ENCODE results near the gene NAPA.
A peak's percentile ranks its signal among the peaks of the same experiment; 100 is the strongest.

NAPA gene

GRCh38 chr19:47514869-47515588, at the start of gene NAPA:
Gene NAPA (minus strand): TSS chr19:47515063. CDS start chr19:47514940, 123 bp downstream.
- no peak for TF ChIP-seq CTCF (IDR thresholded peaks at IDR 0.05; ENCODE audit: low read depth, low read length)
- peak within 1 kb of the TSS; percentile 99 for H3K4me3 ChIP-seq (ENCODE audit: low read depth, low read length)

GRCh38 chr19:47564081-47564480, 49.2 kb upstream of the NAPA start:
- TF ChIP-seq CTCF (IDR thresholded peaks at IDR 0.05; ENCODE audit: low read depth, low read length), result no peak
- H3K4me3 ChIP-seq (ENCODE audit: low read depth, low read length), result no peak overlapping the region

DNA sequence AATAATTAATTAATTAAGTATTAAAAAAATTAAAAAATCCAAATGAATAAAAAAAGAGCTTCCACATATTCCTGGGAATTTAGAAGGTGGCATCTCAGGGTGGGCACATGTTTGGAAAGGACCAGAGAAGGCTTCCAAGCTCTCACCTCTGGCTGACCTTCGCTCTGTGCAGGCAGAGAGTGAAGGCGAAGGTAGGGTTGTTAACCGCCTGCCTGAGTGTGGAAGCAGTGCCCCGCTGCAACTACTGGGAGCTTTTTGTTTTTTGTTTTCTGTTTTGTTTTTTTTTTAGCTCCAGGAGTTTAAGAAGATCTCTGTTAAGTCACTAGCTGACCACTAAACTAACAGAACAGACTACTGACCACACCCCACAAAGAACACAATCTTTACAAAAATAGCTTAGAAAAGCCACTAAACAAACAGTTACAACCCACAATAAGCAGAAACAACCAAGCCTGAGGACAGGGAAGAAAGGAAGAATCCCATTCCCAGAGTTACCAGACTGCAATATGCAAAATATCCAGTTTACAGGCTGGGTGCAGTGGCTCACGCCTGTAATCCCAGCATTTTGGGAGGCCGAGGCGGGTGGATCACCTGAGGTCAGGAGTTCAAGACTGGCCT, 46.7 kb upstream of the NAPA start:
- H3K4me3 ChIP-seq (ENCODE audit: low read depth, low read length), result no peak overlapping the region
- no peak for TF ChIP-seq CTCF (IDR thresholded peaks at IDR 0.05; ENCODE audit: low read depth, low read length)

DNA sequence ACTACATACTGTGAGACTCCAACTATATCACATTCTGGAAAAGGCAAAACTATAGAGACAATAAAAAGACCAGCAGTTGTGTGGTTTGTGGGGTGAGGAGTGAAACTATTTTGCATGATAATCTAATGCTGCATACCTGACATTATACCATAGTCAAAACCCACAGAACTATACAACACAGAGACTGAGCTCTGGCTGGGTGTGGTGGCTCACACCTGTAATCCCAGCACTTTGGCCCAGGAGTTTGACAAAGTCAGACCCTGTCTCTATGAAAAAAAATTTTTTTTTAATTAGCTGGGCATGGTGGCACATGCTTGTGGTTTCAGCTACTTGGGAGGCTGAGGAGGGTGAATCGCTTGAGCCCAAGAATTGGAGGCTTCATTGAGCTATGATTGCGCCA, 46.1 kb upstream of the NAPA start:
- H3K4me3 ChIP-seq (ENCODE audit: low read depth, low read length), result no peak overlapping the region
- TF ChIP-seq CTCF (IDR thresholded peaks at IDR 0.05; ENCODE audit: low read depth, low read length), result no peak

GRCh38 chr19:47550129-47550528, 35.3 kb upstream of the NAPA start:
- TF ChIP-seq CTCF (IDR thresholded peaks at IDR 0.05; ENCODE audit: low read depth, low read length), result no peak
- no peak overlapping the region for H3K4me3 ChIP-seq (ENCODE audit: low read depth, low read length)

DNA sequence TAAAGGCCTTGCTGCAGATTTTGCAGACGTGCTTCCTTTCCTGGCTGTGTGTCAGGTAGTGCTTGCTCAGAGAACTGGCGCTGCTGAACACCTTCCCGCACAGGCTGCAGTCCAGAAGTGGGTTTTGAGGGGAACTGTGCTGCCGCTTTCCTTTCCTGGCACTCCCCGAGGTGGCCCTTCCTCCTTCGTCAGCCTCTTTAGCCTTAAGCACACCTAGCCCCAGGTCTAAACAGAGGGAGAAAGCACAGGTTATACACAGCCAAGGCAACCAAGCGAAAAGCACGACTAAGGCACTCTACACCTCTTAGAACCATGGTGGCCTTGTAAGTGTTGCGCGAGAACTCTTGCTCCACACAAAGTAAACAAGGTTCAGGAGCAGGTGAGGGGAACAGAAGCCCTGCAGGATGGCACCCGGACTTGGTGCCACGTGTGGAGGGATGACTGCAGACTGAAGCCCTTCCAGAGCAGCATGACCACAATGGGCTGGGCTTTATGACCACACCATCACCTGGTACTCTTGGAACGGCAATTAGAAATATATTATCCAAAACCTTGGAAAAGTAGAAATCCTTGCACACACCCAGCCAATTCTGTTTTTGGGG, 34.5 kb upstream of the NAPA start:
- H3K4me3 ChIP-seq (ENCODE audit: low read depth, low read length), result no peak overlapping the region
- no peak for TF ChIP-seq CTCF (IDR thresholded peaks at IDR 0.05; ENCODE audit: low read depth, low read length)

DNA sequence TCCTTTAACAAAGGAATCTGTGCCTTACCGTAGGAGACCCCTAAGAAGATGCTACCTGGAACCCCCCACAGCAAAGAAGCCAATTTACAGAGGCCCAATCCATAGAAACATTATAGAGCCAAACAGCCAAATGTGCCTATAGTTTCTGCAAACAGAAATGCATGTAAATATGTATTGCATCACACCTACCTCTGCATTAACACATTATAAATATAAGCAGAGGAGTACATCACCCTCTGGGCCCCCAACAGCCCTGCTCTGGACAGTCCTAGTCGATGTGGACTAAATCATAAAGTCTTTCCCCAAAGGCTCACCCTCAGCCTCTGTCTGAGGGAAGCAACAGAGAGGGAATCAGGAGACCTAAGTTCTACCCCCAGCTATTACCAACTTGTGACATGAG, 32.3 kb upstream of the NAPA start:
- no peak for TF ChIP-seq CTCF (IDR thresholded peaks at IDR 0.05; ENCODE audit: low read depth, low read length)
- H3K4me3 ChIP-seq (ENCODE audit: low read depth, low read length), result no peak overlapping the region

Data from WI38 (cell line).